ENCODE measurements around the gene AP1S1. TPM values are rescaled to one million over a fixed set of nuclear protein-coding genes. Genes with fewer than 3 reads are reported as not detected.
A peak's percentile ranks its signal among the peaks of the same experiment; 100 is the strongest.
"Not testable (repeated sequence)": the region's sequence is repeated elsewhere in the genome, so short reads cannot be mapped to it uniquely, and the experiment has no call there.

The AP1S1 gene
- total RNA-seq, 1 donor from 2014 or later: 23.6 TPM

- no peak for DNase-seq
These were observed 17.2 kb downstream of the AP1S1 start for GRCh38 chr7:101171442-101171837.

- no peak for DNase-seq
These were observed 18.0 kb downstream of the AP1S1 start for GRCh38 chr7:101172005-101172853.

GRCh38 chr7:101172854-101173751, 18.8 kb downstream of the AP1S1 start:
- DNase-seq: peak; percentile 75

GRCh38 chr7:101173752-101174244, 19.5 kb downstream of the AP1S1 start:
- no peak for DNase-seq

- no peak for DNase-seq
These were observed 20.1 kb downstream of the AP1S1 start for GRCh38 chr7:101174322-101174854.

- DNase-seq: no peak
These were observed 21.4 kb downstream of the AP1S1 start for GRCh38 chr7:101175664-101176063.

- DNase-seq: no peak
These were observed 23.4 kb downstream of the AP1S1 start for GRCh38 chr7:101177644-101178043.

- DNase-seq: no peak
These were observed 24.8 kb downstream of the AP1S1 start for GRCh38 chr7:101179117-101179516.

GRCh38 chr7:101179713-101180112, 25.4 kb downstream of the AP1S1 start:
- DNase-seq: no peak

- DNase-seq: no peak
These were observed 26.0 kb downstream of the AP1S1 start, which contains the start of gene NAT16 for GRCh38 chr7:101180130-101180755. Gene NAT16 (minus strand): TSS chr7:101180293. CDS start chr7:101174807, 5,486 bp downstream.

- no peak for DNase-seq
These were observed 31.1 kb downstream of the AP1S1 start for GRCh38 chr7:101185258-101185839.

- DNase-seq: no peak
These were observed 31.9 kb downstream of the AP1S1 start for GRCh38 chr7:101186194-101186593.

- no peak for DNase-seq
These were observed 32.7 kb downstream of the AP1S1 start for GRCh38 chr7:101186844-101187428.

GRCh38 chr7:101189109-101189508, 34.8 kb downstream of the AP1S1 start:
- no peak for DNase-seq

- no peak for DNase-seq
These were observed 41.6 kb downstream of the AP1S1 start for GRCh38 chr7:101195884-101196283.

- DNase-seq: no peak
These were observed 43.7 kb downstream of the AP1S1 start for GRCh38 chr7:101197991-101198390.

- no peak for DNase-seq
These were observed 44.2 kb downstream of the AP1S1 start for GRCh38 chr7:101198476-101198875.

GRCh38 chr7:101199522-101199921, 45.2 kb downstream of the AP1S1 start:
- DNase-seq: not testable (repeated sequence)

GRCh38 chr7:101200504-101200861, 46.2 kb downstream of the AP1S1 start:
- DNase-seq: no peak

GRCh38 chr7:101200862-101201599, 46.8 kb downstream of the AP1S1 start, which contains the start of gene MOGAT3:
Gene MOGAT3 (minus strand): TSS chr7:101201036. CDS start chr7:101200854, 182 bp downstream.
- no peak for DNase-seq

Data from tongue (tissue), 2 donors.